GM12872 (cell line): ENCODE data around the gene CHCT1.

Source experiments
- CTCF ChIP-seq: IDR thresholded peaks from 3 replicates; pipeline ENCODE4 v1.5.1; 2011; ENCODE audit warnings: low read depth, mild to moderate bottlenecking, low read length, moderate library complexity; ENCODE audit not compliant: insufficient read depth

The CHCT1 gene

GRCh38 chr17:60422162-60422665 lies at the start of gene CHCT1:
Gene CHCT1 (plus strand): TSS chr17:60422489. CDS start chr17:60422593, 104 bp downstream.
- TF ChIP-seq CTCF: no peak

DNA sequence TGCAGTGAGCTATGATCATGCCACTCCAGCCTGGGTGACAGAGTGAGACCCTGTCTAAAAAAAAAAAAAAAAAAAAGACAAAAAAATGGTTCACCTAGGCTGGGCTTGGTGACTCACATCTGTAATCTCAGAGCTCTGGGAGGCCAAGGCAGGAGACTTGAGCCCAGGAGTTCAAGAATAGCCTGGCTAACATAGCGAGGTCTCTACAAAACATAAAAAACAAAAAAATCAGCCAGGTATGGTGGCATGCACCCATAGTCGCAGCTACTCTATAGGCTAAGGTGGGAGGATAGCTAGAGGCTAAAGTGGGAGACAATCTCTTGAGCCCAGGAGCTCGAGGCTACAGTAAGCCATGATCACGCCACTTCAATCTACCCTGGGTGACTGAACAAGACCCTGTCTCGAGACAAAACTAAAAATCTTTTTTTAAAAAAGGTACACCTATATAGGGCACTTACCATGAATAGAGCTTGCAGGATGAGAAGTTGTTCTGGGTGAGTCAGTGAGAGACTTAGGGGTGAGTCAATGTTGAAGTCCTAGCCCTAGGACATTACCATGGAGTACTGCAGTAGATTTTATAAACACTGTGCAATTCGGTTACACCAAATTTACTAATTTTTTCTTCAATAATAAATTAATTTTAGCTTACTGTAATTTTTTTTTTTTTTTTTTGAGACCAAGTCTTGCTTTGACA lies 49.4 kb upstream of the CHCT1 start:
- no peak for TF ChIP-seq CTCF

GRCh38 chr17:60381958-60382357 lies 40.3 kb upstream of the CHCT1 start:
- no peak for TF ChIP-seq CTCF

GRCh38 chr17:60383379-60383778 lies 38.9 kb upstream of the CHCT1 start:
- TF ChIP-seq CTCF: no peak

DNA sequence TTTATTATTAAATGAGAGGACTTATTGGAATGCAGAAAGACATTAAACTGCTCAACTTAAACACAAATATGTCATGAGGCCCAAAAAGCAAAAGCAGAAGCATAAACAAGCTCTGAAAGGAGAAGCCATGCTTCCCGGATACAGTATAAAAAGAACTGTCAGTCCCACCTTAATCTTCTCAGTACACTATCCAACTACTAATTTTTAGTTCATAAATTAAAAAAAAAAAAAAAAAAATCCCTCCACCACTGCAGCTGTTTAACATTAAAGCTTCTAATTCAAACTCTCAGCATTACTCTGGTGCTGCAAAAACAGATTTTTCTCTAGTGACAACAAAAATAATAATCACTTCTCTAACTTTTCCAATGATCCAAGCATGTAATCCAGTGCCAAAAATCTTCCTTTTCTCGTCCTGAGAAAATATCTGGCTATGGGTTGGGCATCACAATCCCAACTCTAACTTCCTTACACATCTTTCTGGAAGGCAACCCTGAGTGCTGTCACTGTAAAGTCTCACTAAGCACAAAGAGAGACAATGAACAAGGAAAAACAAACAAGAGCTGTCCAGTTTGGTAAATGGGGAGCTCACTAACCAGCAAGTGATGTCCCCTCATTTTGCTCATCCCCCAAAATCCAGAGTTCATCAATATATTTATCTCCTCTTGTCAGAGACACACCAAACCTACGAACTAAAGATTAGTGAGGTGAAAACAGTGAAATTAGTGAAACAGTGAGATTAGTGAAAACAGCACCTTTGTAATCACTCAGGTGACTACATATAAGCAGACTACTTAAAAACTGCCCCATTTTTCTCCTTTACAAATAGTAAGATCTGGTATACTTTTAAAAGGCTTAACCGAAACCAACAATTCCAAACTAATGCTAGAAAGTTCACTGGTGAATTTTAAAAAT lies 35.9 kb upstream of the CHCT1 start:
- no peak for TF ChIP-seq CTCF

GRCh38 chr17:60387666-60388065 lies 34.6 kb upstream of the CHCT1 start:
- no peak for TF ChIP-seq CTCF

GRCh38 chr17:60388742-60389141 lies 33.5 kb upstream of the CHCT1 start:
- no peak for TF ChIP-seq CTCF
